Hematopoietic multipotent progenitor cell treated with erythropoietin and hydrocortisone succinate and interleukin-3 and kit ligand, for 8 days (in vitro differentiated cells): ENCODE measurements around the gene FARS2.
"Not testable (repeated sequence)": the region's sequence is repeated elsewhere in the genome, so short reads cannot be mapped to it uniquely, and the experiment has no call there.

Source experiments
- DNase-seq: peaks from one replicate; pipeline ENCODE4 v3.0.0-alpha.2; 2015

The FARS2 gene

GRCh38 chr6:5645328-5646290 is 384.3 kb downstream of the FARS2 start:
- DNase-seq: peak; percentile 85

GRCh38 chr6:5652406-5653137 is 391.3 kb downstream of the FARS2 start:
- no peak for DNase-seq

GRCh38 chr6:5653801-5654200 is 392.5 kb downstream of the FARS2 start:
- no peak for DNase-seq

- no peak for DNase-seq
These were observed 394.9 kb downstream of the FARS2 start for GRCh38 chr6:5656226-5656625.

- not testable (repeated sequence) for DNase-seq
These were observed 395.4 kb downstream of the FARS2 start for GRCh38 chr6:5656695-5657094.

GRCh38 chr6:5657684-5658430 is 396.5 kb downstream of the FARS2 start:
- DNase-seq: no peak

- no peak for DNase-seq
These were observed 398.2 kb downstream of the FARS2 start for GRCh38 chr6:5659467-5659866.

- no peak for DNase-seq
These were observed 399.5 kb downstream of the FARS2 start for GRCh38 chr6:5660772-5661171.

- DNase-seq: no peak
These were observed 401.5 kb downstream of the FARS2 start for GRCh38 chr6:5662797-5663196.

GRCh38 chr6:5663259-5663658 is 401.9 kb downstream of the FARS2 start:
- no peak for DNase-seq

- DNase-seq: no peak
These were observed 402.4 kb downstream of the FARS2 start for GRCh38 chr6:5663739-5664138.

GRCh38 chr6:5664149-5664548 is 402.8 kb downstream of the FARS2 start:
- DNase-seq: no peak

- DNase-seq: no peak
These were observed 403.9 kb downstream of the FARS2 start for GRCh38 chr6:5665173-5665572.

- no peak for DNase-seq
These were observed 404.4 kb downstream of the FARS2 start for GRCh38 chr6:5665667-5666066.

- no peak for DNase-seq
These were observed 405.4 kb downstream of the FARS2 start for GRCh38 chr6:5666695-5667094.

GRCh38 chr6:5667737-5668136 is 406.4 kb downstream of the FARS2 start:
- no peak for DNase-seq

GRCh38 chr6:5670381-5670780 is 409.1 kb downstream of the FARS2 start:
- DNase-seq: no peak

- DNase-seq: peak; percentile 13
These were observed 409.7 kb downstream of the FARS2 start for GRCh38 chr6:5670811-5671561.

- DNase-seq: no peak
These were observed 410.6 kb downstream of the FARS2 start for GRCh38 chr6:5671601-5672559.

GRCh38 chr6:5672581-5673011 is 411.3 kb downstream of the FARS2 start:
- DNase-seq: no peak
